ENCODE results near the gene MAGEB10.

- TF ChIP-seq, protein P1, sequence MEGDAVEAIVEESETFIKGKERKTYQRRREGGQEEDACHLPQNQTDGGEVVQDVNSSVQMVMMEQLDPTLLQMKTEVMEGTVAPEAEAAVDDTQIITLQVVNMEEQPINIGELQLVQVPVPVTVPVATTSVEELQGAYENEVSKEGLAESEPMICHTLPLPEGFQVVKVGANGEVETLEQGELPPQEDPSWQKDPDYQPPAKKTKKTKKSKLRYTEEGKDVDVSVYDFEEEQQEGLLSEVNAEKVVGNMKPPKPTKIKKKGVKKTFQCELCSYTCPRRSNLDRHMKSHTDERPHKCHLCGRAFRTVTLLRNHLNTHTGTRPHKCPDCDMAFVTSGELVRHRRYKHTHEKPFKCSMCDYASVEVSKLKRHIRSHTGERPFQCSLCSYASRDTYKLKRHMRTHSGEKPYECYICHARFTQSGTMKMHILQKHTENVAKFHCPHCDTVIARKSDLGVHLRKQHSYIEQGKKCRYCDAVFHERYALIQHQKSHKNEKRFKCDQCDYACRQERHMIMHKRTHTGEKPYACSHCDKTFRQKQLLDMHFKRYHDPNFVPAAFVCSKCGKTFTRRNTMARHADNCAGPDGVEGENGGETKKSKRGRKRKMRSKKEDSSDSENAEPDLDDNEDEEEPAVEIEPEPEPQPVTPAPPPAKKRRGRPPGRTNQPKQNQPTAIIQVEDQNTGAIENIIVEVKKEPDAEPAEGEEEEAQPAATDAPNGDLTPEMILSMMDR (IDR thresholded peaks at IDR 0.05; ENCODE audit: extremely low read depth in 1 of 2, insufficient read depth in 1 of 2, low read depth in 1 of 2, low read length in 2 of 2), result no peak
- TF ChIP-seq JUN (IDR thresholded peaks at IDR 0.05; ENCODE audit: borderline replicate concordance, insufficient read depth, insufficient read length, low read depth) (no peak), MYC (IDR thresholded peaks at IDR 0.05; ENCODE audit: low read depth, low read length) (no peak), POLR2A (IDR thresholded peaks at IDR 0.05; ENCODE audit: low read depth, low read length) (no peak), EZH2 (IDR thresholded peaks at IDR 0.05; ENCODE audit: borderline replicate concordance, low read depth, low read length, severe bottlenecking) (no peak)
Observed at GRCh38 chrX:27863809-27864208, 56.0 kb downstream of the MAGEB10 start.

Measured in endothelial cell of umbilical vein (primary cell).